ENCODE data around the gene PKNOX2. TPM values are rescaled to one million over a fixed set of nuclear protein-coding genes. Genes with fewer than 3 reads are reported as not detected.

The PKNOX2 gene
- total RNA-seq (2022) = not detected in 2 replicates
- Bru-seq, nascent RNA = percentile 5 among the genes with signal in this experiment
- percentile 4 among the genes with signal in this experiment for BruChase-seq, experiment 1, labeled RNA remaining after a 2-hour chase
- BruChase-seq, experiment 2, labeled RNA remaining after a 6-hour chase = percentile 8 among the genes with signal in this experiment
- long read RNA-seq = 0 reads

- Mint-ChIP-seq H3K27me3 (ENCODE audit: insufficient read depth, unreplicated experiment) (peaks cover 27% of the 10 kb centered on the region), H3K4me3 (ENCODE audit: unreplicated experiment) (peak within 1 kb of the TSS; percentile 76), H3K4me1 (ENCODE audit: low read depth, unreplicated experiment) (peaks cover 8% of the 10 kb centered on the region), H3K27ac (ENCODE audit: unreplicated experiment) (no peak within 1 kb of the TSS), H3K36me3 (ENCODE audit: insufficient read depth, unreplicated experiment) (peaks cover 8% of the 10 kb centered on the region), H3K9me3 (ENCODE audit: unreplicated experiment) (no peaks in the 10 kb centered on the region)
- Histone ChIP-seq H3K36me3 (ENCODE audit: control insufficient read depth, insufficient read depth, low read length) (no peaks in the 10 kb centered on the region), H3K4me1 (peaks cover 5% of the 10 kb centered on the region), H3K9me3 (no peaks in the 10 kb centered on the region), H3K27me3 (replicated peaks; ENCODE audit: control insufficient read depth, insufficient read depth, low read length) (peaks cover 11% of the 10 kb centered on the region), H3K4me3 (ENCODE audit: low read depth, low read length) (peak within 1 kb of the TSS; percentile 65)
- DNase-seq = peak; percentile 71 to 89
- BruUV-seq (replicated peaks) = no TSS peak
- intact Hi-C loops (cut with micrococcal nuclease; ENCODE audit: unreplicated experiment) = loop anchor here (1.0 to 10.0 kb wide), 4 partner anchors 74 to 710 kb away; no protein-coding TSS in a partner anchor
- ChIA-PET CTCF (interaction anchor here (0.6 to 1.5 kb wide), 7 partner anchors 16 to 181 kb away, joined by 3 to 8 read pairs (median 5); no protein-coding TSS in a partner anchor), POLR2A (no interaction called here)
- peak; percentile 67 to 95 for TF ChIP-seq CTCF (IDR thresholded peaks at IDR 0.05; ENCODE audit: insufficient read depth in 1 of 2, low read depth in 1 of 2, low read length in 1 of 2, severe bottlenecking in 1 of 2, unreplicated experiment in 1 of 2)
Observed at GRCh38 chr11:125164422-125165110, at the start of gene PKNOX2. Gene PKNOX2 (plus strand): TSS chr11:125164751. CDS start chr11:125351306, 186,555 bp downstream.

- no peak for TF ChIP-seq CTCF (IDR thresholded peaks at IDR 0.05; ENCODE audit: insufficient read depth in 1 of 2, low read depth in 1 of 2, low read length in 1 of 2, severe bottlenecking in 1 of 2, unreplicated experiment in 1 of 2)
- H3K4me1 Mint-ChIP-seq (ENCODE audit: low read depth, unreplicated experiment) = peaks cover 18% of the 10 kb centered on the region
- Histone ChIP-seq H3K9me3 (0 out of 2 replicates have a peak, but pooled peaks cover 1% of the 10 kb centered on the region), H3K27me3 (replicated peaks; ENCODE audit: control insufficient read depth, insufficient read depth, low read length) (no peaks in the 10 kb centered on the region), H3K4me1 (peaks cover 13% of the 10 kb centered on the region), H3K36me3 (ENCODE audit: control insufficient read depth, insufficient read depth, low read length) (no peaks in the 10 kb centered on the region), H3K4me3 (ENCODE audit: low read depth, low read length) (no peak overlapping the region)
- CTCF ChIA-PET = interaction anchor here (0.6 to 0.9 kb wide), 2 partner anchors 10 to 316 kb away, joined by 3 read pairs; no protein-coding TSS in a partner anchor
- intact Hi-C loops (cut with micrococcal nuclease; ENCODE audit: unreplicated experiment) = loop anchor here (1.0 kb wide), 1 partner anchor 54 kb away; the partner anchor contains the start of gene SLC37A2
- POLR2A ChIA-PET = no interaction called here
- peaks cover 29% of the 10 kb centered on the region for H3K9me3 Mint-ChIP-seq (ENCODE audit: unreplicated experiment)
- no TSS peak for BruUV-seq (replicated peaks)
- peaks cover 12% of the 10 kb centered on the region for H3K36me3 Mint-ChIP-seq (ENCODE audit: insufficient read depth, unreplicated experiment)
- H3K27me3 Mint-ChIP-seq (ENCODE audit: insufficient read depth, unreplicated experiment) = peaks cover 4% of the 10 kb centered on the region
- no peak overlapping the region for H3K4me3 Mint-ChIP-seq (ENCODE audit: unreplicated experiment)
- H3K27ac Mint-ChIP-seq (ENCODE audit: unreplicated experiment) = no peak overlapping the region
- no peak for DNase-seq
Observed at GRCh38 chr11:125117429-125117828, 47.1 kb upstream of the PKNOX2 start.

GRCh38 chr11:125123194-125123946 lies 41.2 kb upstream of the PKNOX2 start:
- Histone ChIP-seq H3K9me3 (no peaks in the 10 kb centered on the region), H3K27me3 (replicated peaks; ENCODE audit: control insufficient read depth, insufficient read depth, low read length) (no peaks in the 10 kb centered on the region), H3K4me1 (peaks cover 28% of the 10 kb centered on the region), H3K36me3 (ENCODE audit: control insufficient read depth, insufficient read depth, low read length) (no peaks in the 10 kb centered on the region), H3K4me3 (ENCODE audit: low read depth, low read length) (peak overlapping the region; percentile 5; the same call in 1 of the 2 replicates)
- TSS peak; percentile 92 for BruUV-seq (replicated peaks)
- Mint-ChIP-seq H3K4me1 (ENCODE audit: low read depth, unreplicated experiment) (peaks cover 32% of the 10 kb centered on the region), H3K27me3 (ENCODE audit: insufficient read depth, unreplicated experiment) (peaks cover 2% of the 10 kb centered on the region), H3K36me3 (ENCODE audit: insufficient read depth, unreplicated experiment) (peaks cover 6% of the 10 kb centered on the region), H3K27ac (ENCODE audit: unreplicated experiment) (peak overlapping the region; percentile 76), H3K9me3 (ENCODE audit: unreplicated experiment) (peaks cover 26% of the 10 kb centered on the region), H3K4me3 (ENCODE audit: unreplicated experiment) (peak overlapping the region; percentile 55)
- CTCF ChIA-PET = interaction anchor here (0.6 to 2.4 kb wide), 9 partner anchors 12 to 1470 kb away, joined by 3 to 66 read pairs (median 8); partner anchors contain the start of genes PKNOX2, SLC37A2 and TMEM218
- TF ChIP-seq CTCF (IDR thresholded peaks at IDR 0.05; ENCODE audit: insufficient read depth in 1 of 2, low read depth in 1 of 2, low read length in 1 of 2, severe bottlenecking in 1 of 2, unreplicated experiment in 1 of 2) = no peak
- DNase-seq = peak in 1 of 2 experiments; percentile 13
- POLR2A ChIA-PET = interaction anchor here (1.0 to 1.8 kb wide), 2 partner anchors 12 to 19 kb away, joined by 3 to 16 read pairs; partner anchors contain the start of gene TMEM218
- intact Hi-C loops (cut with micrococcal nuclease; ENCODE audit: unreplicated experiment) = loop anchor here (5.0 kb wide), 1 partner anchor 161 kb away; no protein-coding TSS in a partner anchor

All from Caco-2 (cell line).